ENCODE measurements around the gene HACD1.

The HACD1 gene

GRCh38 chr10:17624996-17625395 is 7.8 kb upstream of the HACD1 start:
- no peak for FAIRE-seq

DNA sequence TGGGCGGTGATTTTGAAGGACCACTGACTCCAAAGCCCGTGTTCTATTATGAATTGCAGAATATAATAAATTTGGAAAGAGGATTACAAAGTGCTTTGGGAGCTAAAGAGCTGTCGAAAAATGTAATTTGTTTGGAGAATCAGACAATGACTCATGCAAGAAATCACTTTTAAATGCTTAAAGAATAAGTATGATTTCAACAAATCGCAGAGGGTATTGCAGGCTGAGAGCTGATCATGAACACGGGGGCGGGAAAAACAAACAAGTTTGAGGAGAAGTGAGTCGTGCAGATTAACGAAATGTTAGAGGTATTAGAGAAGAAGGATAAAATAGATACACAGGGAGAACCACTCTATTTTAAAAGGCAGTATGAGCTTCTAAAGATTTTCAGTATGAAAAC is 4.9 kb upstream of the HACD1 start:
- TF ChIP-seq, protein P1, sequence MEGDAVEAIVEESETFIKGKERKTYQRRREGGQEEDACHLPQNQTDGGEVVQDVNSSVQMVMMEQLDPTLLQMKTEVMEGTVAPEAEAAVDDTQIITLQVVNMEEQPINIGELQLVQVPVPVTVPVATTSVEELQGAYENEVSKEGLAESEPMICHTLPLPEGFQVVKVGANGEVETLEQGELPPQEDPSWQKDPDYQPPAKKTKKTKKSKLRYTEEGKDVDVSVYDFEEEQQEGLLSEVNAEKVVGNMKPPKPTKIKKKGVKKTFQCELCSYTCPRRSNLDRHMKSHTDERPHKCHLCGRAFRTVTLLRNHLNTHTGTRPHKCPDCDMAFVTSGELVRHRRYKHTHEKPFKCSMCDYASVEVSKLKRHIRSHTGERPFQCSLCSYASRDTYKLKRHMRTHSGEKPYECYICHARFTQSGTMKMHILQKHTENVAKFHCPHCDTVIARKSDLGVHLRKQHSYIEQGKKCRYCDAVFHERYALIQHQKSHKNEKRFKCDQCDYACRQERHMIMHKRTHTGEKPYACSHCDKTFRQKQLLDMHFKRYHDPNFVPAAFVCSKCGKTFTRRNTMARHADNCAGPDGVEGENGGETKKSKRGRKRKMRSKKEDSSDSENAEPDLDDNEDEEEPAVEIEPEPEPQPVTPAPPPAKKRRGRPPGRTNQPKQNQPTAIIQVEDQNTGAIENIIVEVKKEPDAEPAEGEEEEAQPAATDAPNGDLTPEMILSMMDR (IDR thresholded peaks at IDR 0.05; ENCODE audit: insufficient read depth, missing control alignments), result no peak
- DNase-seq (ENCODE audit: insufficient read length, low spot score), result no peak
- FAIRE-seq, result no peak

More at GRCh38 chr10:17624996-17625395, 7.8 kb upstream of the HACD1 start:
- no peak for DNase-seq (ENCODE audit: insufficient read length, low spot score)
- TF ChIP-seq, protein P1 (IDR thresholded peaks at IDR 0.05; ENCODE audit: insufficient read depth, missing control alignments), result no peak

- FAIRE-seq (no peak), DNase-seq (ENCODE audit: insufficient read length, low spot score) (no peak)
- TF ChIP-seq, protein P1 (IDR thresholded peaks at IDR 0.05; ENCODE audit: insufficient read depth, missing control alignments), result no peak
Measured at GRCh38 chr10:17616403-17617030, 657 bp downstream of the HACD1 start.

DNA sequence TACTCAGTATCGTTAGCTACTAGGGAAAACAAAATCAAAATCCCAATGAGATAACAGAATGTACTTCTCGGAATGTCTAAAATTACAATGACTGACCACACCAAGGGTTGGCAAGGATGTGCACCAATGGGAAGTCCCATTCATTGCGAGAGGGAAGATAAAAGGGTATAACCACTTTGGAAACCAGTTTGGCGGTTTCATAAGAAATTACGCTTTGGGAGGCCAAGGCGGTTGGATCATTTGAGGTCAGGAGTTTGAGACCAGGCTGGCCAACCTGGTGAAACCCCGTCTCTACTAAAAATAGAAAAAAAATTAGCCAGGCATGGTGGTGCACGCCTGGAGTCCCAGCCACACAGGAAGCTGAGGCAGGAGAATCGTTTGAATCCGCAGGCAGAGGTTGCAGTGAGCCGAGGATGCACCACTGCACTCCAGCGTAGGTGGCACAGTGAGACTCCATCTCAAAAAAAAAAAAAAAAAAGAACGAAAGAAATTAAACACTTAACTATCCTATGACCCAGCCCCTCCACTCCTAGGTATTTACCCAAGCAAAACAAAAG is 7.6 kb downstream of the HACD1 start:
- TF ChIP-seq, protein P1 (IDR thresholded peaks at IDR 0.05; ENCODE audit: insufficient read depth, missing control alignments), result no peak
- no peak for FAIRE-seq
- DNase-seq (ENCODE audit: insufficient read length, low spot score), result no peak

DNA sequence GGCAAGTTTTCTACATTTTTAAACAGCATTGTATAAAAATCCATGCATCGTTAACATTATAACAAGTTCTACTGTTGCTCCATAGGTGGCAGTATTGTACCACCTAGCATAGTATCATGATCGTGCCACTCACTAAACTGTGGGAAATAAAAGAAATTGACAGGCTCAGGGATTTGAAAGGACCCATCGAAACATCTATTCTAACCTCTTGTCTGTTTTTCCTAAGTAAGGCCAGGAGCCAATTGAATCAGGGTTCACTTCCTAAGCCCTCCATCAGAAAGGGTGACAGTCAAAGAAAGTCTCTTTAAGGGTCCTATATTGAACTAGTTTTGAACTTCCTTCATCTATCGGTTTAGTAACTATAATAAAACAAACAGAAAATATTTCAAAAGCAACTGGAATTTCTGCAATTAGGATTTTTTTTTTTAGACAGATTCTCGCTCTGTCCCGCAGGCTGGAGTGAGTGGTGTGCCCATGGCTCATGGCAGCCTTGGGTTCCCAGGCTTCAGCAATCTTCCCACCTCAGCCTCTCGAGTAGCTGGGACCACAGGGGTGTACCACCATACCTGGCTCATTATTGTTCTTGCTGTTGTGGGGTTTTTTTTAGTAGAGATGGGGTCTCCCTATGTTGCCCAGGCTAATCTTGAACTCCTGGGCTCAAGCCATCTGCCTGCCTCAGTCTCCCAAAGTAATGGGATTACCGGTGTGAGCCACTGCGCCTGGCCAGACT is 9.4 kb downstream of the HACD1 start:
- DNase-seq (ENCODE audit: insufficient read length, low spot score), result no peak
- FAIRE-seq, result peak; percentile 88
- TF ChIP-seq, protein P1 (IDR thresholded peaks at IDR 0.05; ENCODE audit: insufficient read depth, missing control alignments), result peak; percentile 93

DNA sequence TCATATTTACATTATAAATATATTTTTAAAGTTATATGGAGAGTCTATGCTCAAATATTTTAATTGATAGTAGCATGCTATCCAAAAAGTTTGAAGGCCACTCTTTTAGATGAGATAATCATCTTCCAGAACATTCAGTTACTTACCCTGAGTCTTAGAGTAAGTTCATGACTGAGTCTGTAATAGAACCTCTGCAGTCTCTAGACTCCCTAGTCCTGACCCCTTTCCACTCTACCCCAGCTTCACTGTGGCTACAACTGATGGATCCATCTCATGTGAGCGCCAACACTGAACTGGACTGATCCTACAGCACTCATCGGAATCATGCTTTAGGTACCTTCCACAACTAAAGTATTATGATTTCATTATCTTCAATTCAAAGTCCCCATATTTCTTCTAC is 10.1 kb downstream of the HACD1 start:
- DNase-seq (ENCODE audit: insufficient read length, low spot score), result no peak
- TF ChIP-seq, protein P1 (IDR thresholded peaks at IDR 0.05; ENCODE audit: insufficient read depth, missing control alignments), result no peak
- FAIRE-seq, result no peak

All from D721Med (cell line).